DOHH2 (cell line): Measurements from ENCODE around the gene PAPPA2.

ENCODE experiments used
- H3F3A ChIP-seq: fragments of 200-600 bp; sonication (generic), shearing (Covaris generic); 2 replicates; pipeline ENCODE4 v1.6.0; 2016; ENCODE audit warnings: antibody characterized with exemption, mild to moderate bottlenecking; ENCODE audit not compliant: control insufficient read depth, insufficient read depth
- H3K27ac ChIP-seq: fragments of 200-600 bp; sonication (generic); 2 replicates; pipeline ENCODE4 v1.5.1; 2014; ENCODE audit warnings: low read depth, mild to moderate bottlenecking, low read length, moderate library complexity
- H3K27me3 ChIP-seq: fragments of 200-600 bp; sonication (generic); 2 replicates; pipeline ENCODE4 v1.6.1; 2014; ENCODE audit warnings: mild to moderate bottlenecking, low read length, mixed read lengths; ENCODE audit not compliant: control insufficient read depth
- H3K36me3 ChIP-seq: fragments of 200-600 bp; sonication (generic); 2 replicates; pipeline ENCODE4 v1.6.1; 2014; ENCODE audit warnings: mild to moderate bottlenecking, low read length, moderate library complexity, mixed read lengths; ENCODE audit not compliant: control insufficient read depth
- H3K4me1 ChIP-seq: fragments of 200-600 bp; sonication (generic); 2 replicates; pipeline ENCODE4 v1.6.1; 2014; ENCODE audit warnings: mild to moderate bottlenecking, low read length, mixed read lengths; ENCODE audit not compliant: control insufficient read depth
- H3K4me2 ChIP-seq: fragments of 200-600 bp; sonication (generic); 2 replicates; pipeline ENCODE4 v1.6.0; 2014; ENCODE audit warnings: mild to moderate bottlenecking, low read length, moderate library complexity
- H3K4me3 ChIP-seq: fragments of 200-600 bp; sonication (generic); 2 replicates; pipeline ENCODE4 v1.5.1; 2014; ENCODE audit warnings: mild to moderate bottlenecking, low read length, mixed read lengths
- H3K79me2 ChIP-seq: fragments of 200-600 bp; sonication (generic); 2 replicates; pipeline ENCODE4 v1.6.1; 2014; ENCODE audit warnings: mild to moderate bottlenecking, low read length, mixed read lengths; ENCODE audit not compliant: control insufficient read depth
- H3K9me2 ChIP-seq: fragments of 200-600 bp; sonication (generic); replicated peaks from 2 replicates; pipeline ENCODE4 v1.6.1; 2014; ENCODE audit warnings: mild to moderate bottlenecking, low read length, mixed read lengths; ENCODE audit not compliant: control insufficient read depth
- H3K9me3 ChIP-seq: fragments of 200-600 bp; sonication (generic); 2 replicates; pipeline ENCODE4 v1.6.1; 2014; ENCODE audit warnings: antibody characterized with exemption, low read length, mixed read lengths; ENCODE audit not compliant: control insufficient read depth, insufficient read depth
- H4K20me1 ChIP-seq: fragments of 200-600 bp; sonication (generic); 2 replicates; pipeline ENCODE4 v1.6.0; 2014; ENCODE audit warnings: low read depth, mild to moderate bottlenecking, antibody characterized with exemption, low read length, moderate library complexity; ENCODE audit not compliant: control insufficient read depth, insufficient read depth
- CTCF ChIP-seq: fragments of 200-600 bp; sonication (generic); IDR thresholded peaks from one replicate; pipeline ENCODE4 v1.5.1; 2014; ENCODE audit warnings: antibody characterized with exemption, mild to moderate bottlenecking, low read depth, low read length; ENCODE audit not compliant: poor library complexity, severe bottlenecking
- EZH2phosphoT487 ChIP-seq: fragments of 200-600 bp; sonication (generic); IDR thresholded peaks from 2 replicates; pipeline ENCODE4 v1.6.1; 2017; ENCODE audit warnings: borderline replicate concordance, mild to moderate bottlenecking, antibody characterized with exemption, low read length, moderate library complexity, mixed read lengths

PAPPA2 gene

DNA sequence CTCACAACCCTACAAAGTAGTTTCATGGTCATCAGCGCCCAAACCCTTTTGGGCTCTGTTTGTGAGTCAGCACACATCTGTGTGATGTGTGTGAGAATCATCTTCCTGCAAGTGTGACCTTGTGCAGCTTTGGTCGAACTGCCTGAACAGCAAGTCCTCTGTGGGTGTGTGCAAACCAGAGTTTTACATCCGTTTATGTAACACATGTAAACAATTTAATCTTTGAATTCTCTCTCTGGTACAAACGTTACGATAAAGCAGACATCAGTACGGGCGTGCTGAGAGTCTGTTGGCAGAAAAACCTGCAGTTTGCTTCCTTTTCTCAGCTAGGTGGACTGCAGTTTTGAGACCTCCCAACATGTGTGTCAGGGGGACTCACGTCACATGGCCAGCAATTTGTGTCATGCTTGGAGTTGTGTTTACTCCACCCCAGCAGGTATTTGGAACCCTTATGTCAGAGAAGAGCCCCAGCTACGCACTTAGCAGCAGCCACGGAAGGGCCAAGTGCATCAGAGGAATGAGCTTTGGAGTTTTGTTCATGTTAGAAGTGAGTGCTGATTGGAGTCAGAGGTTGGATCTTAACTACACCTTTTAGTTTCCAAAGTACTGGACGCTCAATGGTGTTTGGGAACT lies 230.8 kb downstream of the PAPPA2 start:
- H3K36me3 ChIP-seq = no peaks in the 10 kb centered on the region
- TF ChIP-seq CTCF (no peak), EZH2phosphoT487 (no peak)
- H4K20me1 ChIP-seq = no peaks in the 10 kb centered on the region
- no peaks in the 10 kb centered on the region for H3K4me1 ChIP-seq
- H3K4me2 ChIP-seq = no peak overlapping the region
- no peaks in the 10 kb centered on the region for H3K27me3 ChIP-seq
- no peaks in the 10 kb centered on the region for H3K9me2 ChIP-seq
- no peak overlapping the region for H3K4me3 ChIP-seq
- no peak overlapping the region for H3K27ac ChIP-seq
- no peaks in the 10 kb centered on the region for H3F3A ChIP-seq
- no peaks in the 10 kb centered on the region for H3K9me3 ChIP-seq
- H3K79me2 ChIP-seq = no peaks in the 10 kb centered on the region

DNA sequence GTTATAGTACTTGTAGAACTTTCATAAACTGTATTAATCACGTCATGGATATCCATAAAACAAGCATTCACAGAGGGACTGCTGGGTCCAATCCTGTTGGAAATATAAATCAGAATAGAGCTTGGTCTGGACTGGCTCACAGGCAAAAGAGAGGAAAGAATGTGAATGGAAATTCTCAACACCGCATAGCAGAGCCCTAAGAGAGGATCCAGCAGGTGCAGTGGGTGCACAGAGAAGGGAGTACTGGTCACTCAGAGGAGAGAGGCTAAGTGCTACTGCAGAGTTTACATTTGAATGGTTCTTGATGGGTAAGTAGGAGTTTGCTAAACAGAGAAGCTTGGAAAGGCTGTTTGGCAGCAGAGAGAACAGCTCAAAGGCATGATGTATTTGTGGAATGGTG lies 231.7 kb downstream of the PAPPA2 start:
- no peaks in the 10 kb centered on the region for H3K9me3 ChIP-seq
- H3K27ac ChIP-seq = no peak overlapping the region
- H3K79me2 ChIP-seq = no peaks in the 10 kb centered on the region
- TF ChIP-seq CTCF = no peak
- no peak for TF ChIP-seq EZH2phosphoT487
- H3K27me3 ChIP-seq = no peaks in the 10 kb centered on the region
- no peaks in the 10 kb centered on the region for H3K36me3 ChIP-seq
- no peaks in the 10 kb centered on the region for H3K9me2 ChIP-seq
- no peak overlapping the region for H3K4me2 ChIP-seq
- no peaks in the 10 kb centered on the region for H3F3A ChIP-seq
- H3K4me1 ChIP-seq = no peaks in the 10 kb centered on the region
- no peaks in the 10 kb centered on the region for H4K20me1 ChIP-seq
- H3K4me3 ChIP-seq = no peak overlapping the region

- no peaks in the 10 kb centered on the region for H3K79me2 ChIP-seq
- no peaks in the 10 kb centered on the region for H3K4me1 ChIP-seq
- H3K36me3 ChIP-seq = no peaks in the 10 kb centered on the region
- H3K27ac ChIP-seq = no peak overlapping the region
- H3F3A ChIP-seq = no peaks in the 10 kb centered on the region
- no peak for TF ChIP-seq EZH2phosphoT487
- no peak for TF ChIP-seq CTCF
- no peak overlapping the region for H3K4me2 ChIP-seq
- no peak overlapping the region for H3K4me3 ChIP-seq
- no peaks in the 10 kb centered on the region for H4K20me1 ChIP-seq
- no peaks in the 10 kb centered on the region for H3K27me3 ChIP-seq
- H3K9me2 ChIP-seq = no peaks in the 10 kb centered on the region
- no peaks in the 10 kb centered on the region for H3K9me3 ChIP-seq
Measured at GRCh38 chr1:176696109-176696508, 233.1 kb downstream of the PAPPA2 start.
